RPMI8226 (cell line): ENCODE data around the gene MAPKAPK3.
A peak's percentile ranks its signal among the peaks of the same experiment; 100 is the strongest.

Experiments
- DNase-seq: peaks from one replicate; pipeline ENCODE4 v3.0.0-alpha.2; 2015

Gene MAPKAPK3

GRCh38 chr3:50609763-50610085, 7.2 kb upstream of the MAPKAPK3 start:
- DNase-seq, result no peak

GRCh38 chr3:50610181-50610971, 6.6 kb upstream of the MAPKAPK3 start:
- DNase-seq, result peak; percentile 50

DNA sequence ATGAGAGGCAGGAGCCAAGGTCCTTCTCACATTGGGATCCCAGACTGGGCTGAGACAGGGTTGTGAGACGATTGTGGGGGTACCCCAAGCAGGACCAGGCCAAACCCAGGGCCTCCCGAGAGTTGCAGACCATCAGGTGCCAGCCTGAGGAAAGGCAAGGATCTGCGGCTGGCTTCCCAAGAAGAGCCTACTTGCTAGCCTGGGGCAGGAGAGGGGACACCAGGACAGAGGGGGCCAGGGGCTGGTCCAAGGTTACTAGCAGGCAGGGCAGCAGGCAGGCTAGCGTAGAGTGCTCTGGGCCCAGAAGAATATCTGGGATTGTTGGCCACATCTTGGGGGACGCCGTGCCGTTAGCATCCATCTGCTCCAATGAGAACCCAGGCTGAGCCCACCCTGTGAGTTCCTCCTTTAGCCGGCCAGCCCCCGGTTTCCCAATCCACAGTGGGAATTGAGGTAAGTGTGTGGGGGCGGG, 5.9 kb upstream of the MAPKAPK3 start:
- no peak for DNase-seq

- DNase-seq, result peak; percentile 91
Observed at GRCh38 chr3:50611464-50612233, 5.3 kb upstream of the MAPKAPK3 start, which contains the start of gene CISH. Gene CISH, minus strand, starts transcription at chr3:50611774. Its CDS starts 124 bp downstream, at chr3:50611650.

DNA sequence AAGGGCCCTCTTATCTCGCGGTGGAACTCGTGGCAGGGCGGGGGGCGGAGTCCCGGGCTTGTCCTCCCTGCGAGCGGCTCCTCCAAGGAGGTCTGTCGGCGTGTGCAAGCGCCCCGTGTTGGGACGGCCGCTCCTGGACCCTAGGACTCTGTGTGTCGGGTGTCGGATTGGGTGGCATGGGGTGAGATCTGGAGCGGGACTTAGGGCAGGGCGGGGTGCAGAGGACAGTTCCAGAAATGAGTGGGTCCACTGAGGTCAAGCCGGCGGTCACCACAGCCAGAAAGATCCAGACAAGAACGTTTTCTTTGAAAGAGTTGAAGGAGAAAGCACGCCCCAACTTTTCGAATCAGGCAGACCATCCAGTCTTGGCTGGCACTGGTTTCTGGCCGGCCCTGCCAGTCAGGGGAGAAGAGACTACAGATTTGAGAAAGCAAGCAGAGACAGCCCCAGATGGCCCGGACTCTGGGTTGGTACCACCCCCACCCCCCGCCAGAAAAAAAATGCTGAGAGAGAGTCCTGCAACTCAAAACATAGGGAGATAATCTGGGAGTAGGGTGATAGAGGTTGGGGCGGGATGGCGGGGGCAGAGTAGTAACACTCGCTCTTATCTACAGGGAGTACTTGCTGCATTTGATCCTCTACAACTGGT, 4.6 kb upstream of the MAPKAPK3 start:
- DNase-seq, result peak; percentile 24

- peak; percentile 7 for DNase-seq
Observed at GRCh38 chr3:50612970-50613846, 3.7 kb upstream of the MAPKAPK3 start.

DNA sequence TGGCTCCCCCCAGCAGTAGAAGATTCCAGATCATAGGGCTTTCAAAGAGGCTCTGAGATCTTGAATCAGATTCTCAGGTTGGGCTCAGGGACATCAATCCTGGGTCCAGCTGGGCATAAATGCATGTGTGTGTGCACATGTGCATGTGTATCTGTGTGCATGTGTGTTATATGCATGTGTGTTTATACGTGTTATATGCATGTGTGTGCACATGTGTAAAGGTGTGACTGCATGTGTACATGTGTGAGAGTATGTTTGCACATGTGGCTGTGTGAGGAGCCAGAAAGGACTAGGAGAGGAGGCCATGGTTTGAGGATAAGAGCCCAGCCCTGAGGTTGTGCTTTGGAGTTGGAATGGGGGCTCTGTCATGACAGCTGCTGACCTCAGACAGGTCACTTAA, 1.8 kb upstream of the MAPKAPK3 start:
- DNase-seq, result no peak

GRCh38 chr3:50616003-50616769, 765 bp upstream of the MAPKAPK3 start:
- peak; percentile 86 for DNase-seq

- peak; percentile 96 for DNase-seq
Observed at GRCh38 chr3:50616770-50617095, 218 bp upstream of the MAPKAPK3 start.

DNA sequence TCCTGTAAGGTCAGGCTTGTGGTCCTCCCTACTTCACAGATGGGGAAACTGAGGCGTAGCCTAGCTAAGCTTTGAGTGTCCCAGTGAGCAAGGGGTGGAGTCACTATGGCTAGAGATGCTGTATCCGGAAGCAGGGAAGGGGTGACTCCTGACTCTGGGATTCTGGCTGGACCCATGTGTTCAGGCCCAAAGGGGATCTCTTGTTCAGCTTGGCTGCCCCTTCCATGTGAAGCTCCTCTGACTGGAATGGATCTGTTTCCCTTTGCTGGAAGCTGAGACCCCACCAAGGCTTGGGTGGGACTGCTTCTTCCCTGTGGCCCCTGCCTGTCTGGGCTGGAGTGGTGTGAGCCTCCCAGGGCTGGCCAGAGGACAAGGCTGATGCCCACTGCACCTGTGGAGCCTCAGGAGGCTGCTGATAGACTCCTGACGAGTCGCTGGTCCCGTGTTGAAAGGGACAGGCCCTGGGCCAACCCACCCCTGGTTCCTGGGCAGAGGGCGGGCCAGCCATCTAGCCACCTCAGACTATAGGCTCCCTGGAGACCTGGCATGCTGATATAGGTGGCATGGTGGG, 1.0 kb downstream of the MAPKAPK3 start:
- no peak for DNase-seq

GRCh38 chr3:50620420-50620819, 3.5 kb downstream of the MAPKAPK3 start:
- no peak for DNase-seq

GRCh38 chr3:50620820-50621219, 3.9 kb downstream of the MAPKAPK3 start:
- DNase-seq, result no peak

- DNase-seq, result no peak
Observed at GRCh38 chr3:50622881-50623280, 5.9 kb downstream of the MAPKAPK3 start.

DNA sequence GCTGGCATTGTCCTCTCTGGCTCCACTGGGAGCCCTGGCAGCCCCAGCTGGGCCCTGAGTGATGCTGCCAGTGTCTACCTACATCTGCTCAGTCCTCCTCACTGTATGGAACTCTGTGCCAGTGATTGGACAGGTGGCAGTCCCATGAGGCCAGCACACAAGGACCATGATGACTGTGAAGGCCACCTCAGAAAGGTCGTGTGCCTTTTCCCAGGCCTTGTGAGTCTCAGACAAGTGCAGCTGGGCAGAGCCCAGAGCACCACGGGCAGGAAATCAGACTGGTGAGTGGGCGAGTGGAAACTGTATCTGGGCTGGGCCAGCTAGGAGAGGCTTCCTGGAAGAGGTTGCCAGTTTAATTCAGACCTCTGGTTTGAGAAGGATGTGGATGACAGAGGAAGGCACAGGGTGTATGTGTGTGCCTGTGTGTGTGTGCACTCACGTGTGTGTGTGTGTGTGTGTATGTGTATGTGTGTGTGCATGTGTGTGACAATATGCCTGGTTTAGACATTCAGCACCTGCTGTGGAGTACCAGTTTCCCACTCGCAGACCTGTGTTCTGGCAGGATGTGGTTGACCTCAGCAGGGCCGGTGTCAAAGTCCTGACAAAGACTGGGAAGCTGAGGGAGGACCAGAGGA, 7.0 kb downstream of the MAPKAPK3 start:
- DNase-seq, result no peak

- DNase-seq, result no peak
Observed at GRCh38 chr3:50624634-50625033, 7.7 kb downstream of the MAPKAPK3 start.

DNA sequence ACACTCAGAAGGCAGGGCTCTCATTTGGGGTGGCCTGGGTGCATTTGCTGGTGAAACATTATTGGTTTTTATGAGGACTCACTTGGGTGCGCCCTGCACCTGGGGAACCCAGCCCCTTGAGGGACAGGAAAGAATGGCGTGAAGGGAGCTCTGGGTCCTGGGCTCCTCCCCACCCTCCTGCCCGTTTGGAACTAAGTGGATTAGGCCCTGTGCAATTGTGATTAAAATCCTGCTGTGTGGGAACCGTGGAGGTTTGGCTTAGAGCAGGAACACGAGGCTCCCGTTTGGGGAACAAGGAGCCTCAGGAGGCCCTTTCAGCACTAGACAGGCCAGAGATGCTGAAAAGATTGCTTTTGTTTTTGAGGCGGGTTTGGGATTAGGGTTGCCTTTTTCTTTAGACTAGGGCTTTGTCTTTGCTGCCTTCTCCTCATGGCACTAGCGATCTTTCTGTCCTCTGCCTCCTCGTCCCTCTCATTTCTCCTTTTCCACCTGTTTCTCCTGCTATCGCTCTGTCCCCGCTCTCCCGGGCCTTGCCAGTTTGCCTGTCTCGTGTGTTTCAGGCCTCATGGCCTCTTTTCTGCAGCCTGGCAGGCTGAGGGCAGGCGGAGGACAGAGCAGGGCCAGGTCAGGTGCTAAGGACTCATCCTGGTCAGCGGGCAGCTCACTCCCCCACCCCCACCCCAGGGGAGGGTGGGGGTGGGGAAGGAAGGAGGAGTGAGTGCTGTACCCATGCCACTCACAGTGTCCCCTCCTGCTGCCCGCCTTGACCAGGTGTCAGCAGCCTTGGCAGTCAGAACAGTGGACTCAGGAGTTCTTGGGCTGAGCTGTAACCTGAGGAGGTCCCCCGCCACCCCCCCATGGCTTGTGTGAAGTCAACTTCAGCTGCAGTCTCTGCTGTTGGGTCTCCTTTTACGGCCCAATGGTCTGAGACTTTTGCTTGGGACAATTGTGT, 8.6 kb downstream of the MAPKAPK3 start:
- no peak for DNase-seq

DNA sequence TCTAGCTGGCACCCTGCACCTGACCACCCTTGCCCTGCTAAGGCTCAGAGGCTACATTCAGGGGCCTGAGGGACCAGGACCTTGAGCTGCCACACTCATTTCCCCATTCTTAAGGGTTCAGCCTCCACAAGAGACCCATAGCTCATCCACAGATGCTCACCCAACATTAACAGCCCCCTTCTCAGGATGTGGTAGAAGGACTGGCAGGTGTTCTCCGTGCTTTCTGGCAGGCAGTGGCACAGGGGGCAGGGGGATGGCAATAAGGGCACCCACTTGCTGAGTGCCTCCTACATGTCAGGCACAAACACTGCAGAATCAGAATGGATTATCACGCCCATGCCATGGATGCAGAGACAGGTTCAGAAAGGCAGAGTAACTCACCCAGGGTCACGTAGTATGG, 9.4 kb downstream of the MAPKAPK3 start:
- DNase-seq, result no peak

- peak; percentile 11 for DNase-seq
Observed at GRCh38 chr3:50627407-50628051, 10.6 kb downstream of the MAPKAPK3 start.

DNA sequence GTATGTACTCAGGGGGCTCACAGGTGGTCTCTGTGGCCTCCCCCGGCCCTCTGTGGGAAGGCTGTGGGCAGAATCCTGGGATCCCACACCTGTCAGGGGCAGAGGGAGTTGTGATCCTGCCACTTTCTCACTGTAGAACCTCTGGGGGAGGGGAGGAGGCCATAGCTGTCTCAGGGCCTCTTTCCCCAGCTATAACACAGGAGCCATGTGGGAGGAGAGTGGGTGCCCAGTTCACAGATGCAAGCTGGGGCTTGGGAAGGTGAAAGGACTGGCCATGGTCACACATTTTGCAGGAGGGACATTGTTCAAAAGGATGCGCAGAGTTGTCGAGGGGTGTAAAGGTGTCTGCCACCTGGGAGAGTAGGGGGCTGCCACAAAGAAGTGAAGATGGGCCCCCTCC, 11.7 kb downstream of the MAPKAPK3 start:
- no peak for DNase-seq
